Upper lobe of left lung (tissue), 6 donors: ENCODE results near the gene MED13L. TPM values are rescaled to one million over a fixed set of nuclear protein-coding genes. Genes with fewer than 3 reads are reported as not detected.
A peak's percentile ranks its signal among the peaks of the same experiment; 100 is the strongest.

Source experiments
- ATAC-seq, 2 donors: fragments of 200-7000 bp; cut with Tn5 transposase; one replicate each; pipeline ENCODE4 v1.9.1; 2022; ENCODE audit warnings: mild to moderate bottlenecking in 2 of 2, moderate library complexity in 2 of 2; ENCODE audit not compliant: low FRiP score in 2 of 2
- DNase-seq, 2 donors: peaks; one replicate each; pipeline ENCODE4 v3.0.0-alpha.2; 2019 to 2020
- H3K27ac ChIP-seq, 4 donors: fragments of 200-600 bp; sonication (generic); one replicate each; pipeline ENCODE4 v1.5.1; 2016 to 2019
- H3K27me3 ChIP-seq, 4 donors: fragments of 200-600 bp; sonication (generic); one replicate each; pipeline ENCODE4 v1.5.1; 2017 to 2019
- H3K36me3 ChIP-seq, 4 donors: fragments of 200-600 bp; sonication (generic); one replicate each; pipeline ENCODE4 v1.5.1; 2016 to 2019
- H3K4me1 ChIP-seq, 4 donors: fragments of 200-600 bp; sonication (generic); one replicate each; pipeline ENCODE4 v1.5.1; 2018 to 2019
- H3K4me3 ChIP-seq, 4 donors: fragments of 200-600 bp; sonication (generic); one replicate each; pipeline ENCODE4 v1.5.1; 2017 to 2019; ENCODE audit warnings: mild to moderate bottlenecking in 2 of 4, moderate library complexity in 1 of 4
- H3K9me3 ChIP-seq, 4 donors: fragments of 200-600 bp; sonication (generic); one replicate each; pipeline ENCODE4 v1.5.1; 2018 to 2019
- EP300 ChIP-seq, 4 donors: sonication (generic); formaldehyde crosslinking; IDR thresholded peaks; one replicate each; pipeline ENCODE4 v1.5.1; 2017; ENCODE audit warnings: antibody characterized with exemption in 4 of 4, control low read depth in 2 of 4
- POLR2A ChIP-seq, 4 donors: fragments of 450-650 bp; IDR thresholded peaks; one replicate each; pipeline ENCODE4 v1.5.1; 2016 to 2017; ENCODE audit warnings: antibody characterized with exemption in 4 of 4, mild to moderate bottlenecking in 2 of 4
- POLR2AphosphoS5 ChIP-seq, 2 donors: sonication (generic); formaldehyde crosslinking; IDR thresholded peaks; one replicate each; pipeline ENCODE4 v1.5.1; 2017; ENCODE audit warnings: antibody characterized with exemption in 2 of 2
- WGBS, 2 donors: methylation state at CpG; one replicate each; pipeline ENCODE4 v1.1.5; 2017 to 2018; 5-methylcytosine and 5-hydroxymethylcytosine counted together
- total RNA-seq, 6 donors: library from RNA; depleted of rRNA in 4 of 6; stranded (reverse); fragments of >200 nt in 4 of 6; gene quantifications; one replicate each; pipeline versions ENCODE4 v1.1.0 to v1.2.1, GENCODE V29; 2016 to 2021
- TF ChIP-seq, protein P1 (sequence below), 6 experiments: fragments of 450-650 bp in 4 of 6; fragments of 200-600 bp in 2 of 6; sonication (generic) in 2 of 6; IDR thresholded peaks; one replicate each; pipeline ENCODE4 v1.5.1; 2016 to 2019; ENCODE audit warnings: antibody characterized with exemption in 6 of 6
- donor health status: DM: no; HTN: no; CAD: no; lungs with moderate emphysema.
- donor health status: DM: no; HTN: yes; CAD: no; lungs with severe emphysema.

MED13L gene
- total RNA-seq, 6 donors from 2014 or later, result 96.6 to 178 (median 124) TPM

DNA sequence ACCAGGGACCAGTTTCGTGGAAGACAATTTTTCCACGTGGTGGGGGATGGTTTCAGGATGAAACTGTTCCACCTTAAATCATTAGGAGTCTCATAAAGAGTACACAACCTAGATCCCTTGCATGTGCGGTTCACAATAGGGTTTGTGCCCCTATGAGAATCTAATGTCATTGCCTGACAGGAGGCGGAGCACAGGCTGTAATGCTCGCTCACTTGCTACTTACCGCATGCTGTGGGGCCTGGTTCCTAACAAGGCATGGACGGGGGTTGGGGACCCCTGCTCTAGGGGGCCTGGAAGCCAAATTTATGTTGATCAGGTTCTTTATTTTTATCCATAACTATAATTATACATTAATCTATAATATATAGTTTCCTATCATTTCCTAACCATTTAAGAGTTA is 315.3 kb downstream of the MED13L start:
- TF ChIP-seq, protein P1, sequence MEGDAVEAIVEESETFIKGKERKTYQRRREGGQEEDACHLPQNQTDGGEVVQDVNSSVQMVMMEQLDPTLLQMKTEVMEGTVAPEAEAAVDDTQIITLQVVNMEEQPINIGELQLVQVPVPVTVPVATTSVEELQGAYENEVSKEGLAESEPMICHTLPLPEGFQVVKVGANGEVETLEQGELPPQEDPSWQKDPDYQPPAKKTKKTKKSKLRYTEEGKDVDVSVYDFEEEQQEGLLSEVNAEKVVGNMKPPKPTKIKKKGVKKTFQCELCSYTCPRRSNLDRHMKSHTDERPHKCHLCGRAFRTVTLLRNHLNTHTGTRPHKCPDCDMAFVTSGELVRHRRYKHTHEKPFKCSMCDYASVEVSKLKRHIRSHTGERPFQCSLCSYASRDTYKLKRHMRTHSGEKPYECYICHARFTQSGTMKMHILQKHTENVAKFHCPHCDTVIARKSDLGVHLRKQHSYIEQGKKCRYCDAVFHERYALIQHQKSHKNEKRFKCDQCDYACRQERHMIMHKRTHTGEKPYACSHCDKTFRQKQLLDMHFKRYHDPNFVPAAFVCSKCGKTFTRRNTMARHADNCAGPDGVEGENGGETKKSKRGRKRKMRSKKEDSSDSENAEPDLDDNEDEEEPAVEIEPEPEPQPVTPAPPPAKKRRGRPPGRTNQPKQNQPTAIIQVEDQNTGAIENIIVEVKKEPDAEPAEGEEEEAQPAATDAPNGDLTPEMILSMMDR (IDR thresholded peaks at IDR 0.05), result no peak
- TF ChIP-seq POLR2A (IDR thresholded peaks at IDR 0.05), result no peak
- no peak for TF ChIP-seq EP300 (IDR thresholded peaks at IDR 0.05)
- H3K9me3 ChIP-seq, result no peaks in the 10 kb centered on the region
- DNase-seq (no peak), ATAC-seq (peak in 1 of 2 donors; percentile 12)
- H3K4me1 ChIP-seq, result no peaks in the 10 kb centered on the region
- H3K27me3 ChIP-seq, result no peaks in the 10 kb centered on the region
- H3K27ac ChIP-seq, result no peak overlapping the region
- no peak overlapping the region for H3K4me3 ChIP-seq
- WGBS, 2 donors, result 95% methylated on average over 7 of the region's 7 CpGs
- H3K36me3 ChIP-seq, result peaks cover 27 to 93% (median 66%) of the 10 kb centered on the region in 4 donors

DNA sequence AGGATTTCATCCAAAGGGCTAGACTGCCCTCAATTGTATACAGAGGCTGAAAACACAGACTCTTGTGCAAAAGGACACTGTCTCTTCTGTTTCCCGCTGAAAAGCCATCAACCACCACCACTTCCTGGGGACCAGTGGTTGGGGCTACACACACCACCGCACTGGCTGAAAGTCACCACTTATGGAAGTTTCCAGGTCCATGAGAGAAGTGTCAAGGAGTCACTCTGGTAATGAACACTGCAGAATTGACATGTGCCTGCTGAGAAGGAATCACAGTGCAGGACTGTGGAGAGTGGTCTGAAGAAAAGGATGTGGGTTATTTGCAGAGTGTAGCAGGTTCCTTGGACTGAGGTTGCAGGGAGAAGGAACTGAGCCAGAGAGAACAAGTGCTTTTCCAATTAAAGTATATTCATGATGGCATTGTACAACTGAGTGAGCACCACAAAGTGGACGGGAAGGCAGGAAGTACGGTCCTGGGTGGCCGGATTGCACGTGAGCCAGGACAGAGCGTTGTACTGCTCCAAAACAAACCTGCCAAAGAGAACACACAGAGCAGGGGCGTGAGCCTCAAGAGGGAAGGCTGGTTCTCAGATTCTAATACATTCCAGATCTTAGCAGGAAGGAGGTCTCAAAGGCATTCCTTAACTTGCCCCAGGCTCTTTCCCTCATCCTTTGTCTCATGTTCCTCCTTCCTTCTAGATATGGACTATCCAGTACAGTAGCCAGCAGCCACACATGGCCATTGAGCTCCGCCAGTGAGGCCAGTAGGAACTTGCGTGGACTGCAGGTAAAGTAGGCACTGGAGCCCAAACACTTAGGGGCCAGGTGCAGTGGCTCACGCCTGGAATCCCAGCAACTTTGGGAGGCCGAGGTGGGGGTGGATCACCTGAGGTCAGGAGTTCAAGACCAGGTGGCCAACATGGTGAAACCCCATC is 316.4 kb downstream of the MED13L start:
- no peak overlapping the region for H3K4me3 ChIP-seq
- ATAC-seq (peak in 1 of 2 donors; percentile 49), DNase-seq (peak in 1 of 2 donors; percentile 11)
- peaks cover 27 to 85% (median 60%) of the 10 kb centered on the region in 4 donors for H3K36me3 ChIP-seq
- WGBS, 2 donors, result 88 to 93% methylated on average over 12 of the region's 12 CpGs
- TF ChIP-seq, protein P1 (IDR thresholded peaks at IDR 0.05), result no peak
- TF ChIP-seq POLR2A (IDR thresholded peaks at IDR 0.05) (no peak), POLR2AphosphoS5 (IDR thresholded peaks at IDR 0.05) (no peak), EP300 (IDR thresholded peaks at IDR 0.05) (no peak)
- H3K9me3 ChIP-seq, result no peaks in the 10 kb centered on the region
- no peak overlapping the region for H3K27ac ChIP-seq
- H3K27me3 ChIP-seq, result no peaks in the 10 kb centered on the region
- no peaks in the 10 kb centered on the region for H3K4me1 ChIP-seq

DNA sequence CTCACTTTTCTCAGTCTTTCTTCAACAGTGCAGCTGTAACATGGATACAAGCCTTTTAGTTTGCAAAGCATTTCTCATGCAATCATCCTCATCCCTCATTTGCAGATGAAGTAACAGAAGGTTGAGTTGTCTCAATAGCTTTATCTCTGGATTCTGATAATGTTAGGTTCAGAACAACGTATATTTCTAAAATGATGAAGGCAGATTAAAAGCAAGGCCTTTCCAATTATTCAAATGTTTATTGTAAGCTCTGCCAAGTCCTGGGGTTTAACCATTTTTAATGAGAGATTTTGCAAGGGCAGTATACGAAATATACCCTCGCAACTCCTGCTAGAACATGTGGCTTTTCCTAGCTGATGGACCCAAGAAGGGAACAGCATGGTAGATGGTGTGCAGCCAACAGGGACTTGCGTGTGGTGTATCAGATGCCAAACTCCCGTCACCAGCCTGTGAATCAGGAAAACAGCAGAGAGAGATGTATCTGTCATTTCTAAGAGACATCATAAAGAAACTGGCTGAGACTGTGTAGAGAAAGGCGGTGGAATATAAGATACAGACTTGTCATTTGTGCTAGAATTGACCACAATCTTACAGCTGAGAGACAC is 319.7 kb downstream of the MED13L start:
- Histone ChIP-seq H3K27ac (no peak overlapping the region), H3K4me1 (no peaks in the 10 kb centered on the region), H3K27me3 (no peaks in the 10 kb centered on the region), H3K9me3 (no peaks in the 10 kb centered on the region), H3K36me3 (peaks cover 18 to 51% (median 32%) of the 10 kb centered on the region in 4 donors), H3K4me3 (no peak overlapping the region)
- 87 to 88% methylated on average over 6 of the region's 6 CpGs for WGBS, 2 donors
- TF ChIP-seq POLR2A (IDR thresholded peaks at IDR 0.05) (no peak), EP300 (IDR thresholded peaks at IDR 0.05) (no peak), POLR2AphosphoS5 (IDR thresholded peaks at IDR 0.05) (no peak)
- TF ChIP-seq, protein P1 (IDR thresholded peaks at IDR 0.05), result no peak
- DNase-seq (no peak), ATAC-seq (no peak)

DNA sequence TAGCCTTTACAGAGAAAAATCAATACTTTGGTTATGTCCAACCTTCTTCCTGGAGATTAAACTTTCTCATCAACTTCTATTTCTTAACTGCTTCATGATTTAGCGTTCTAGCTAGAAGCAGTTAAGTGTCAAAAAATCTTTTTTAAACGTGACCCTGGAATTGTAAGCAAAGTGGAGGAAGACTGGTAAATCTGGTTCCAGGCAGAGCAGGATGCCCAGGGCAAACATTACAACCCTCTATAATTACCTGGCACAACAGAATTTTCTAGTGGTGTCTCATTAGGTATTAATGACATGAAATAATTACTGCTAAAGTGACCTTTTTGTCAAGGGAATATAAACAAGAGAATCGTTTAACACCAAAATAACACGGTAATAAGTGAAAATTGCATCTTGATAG is 320.8 kb downstream of the MED13L start:
- no peak for TF ChIP-seq EP300 (IDR thresholded peaks at IDR 0.05)
- TF ChIP-seq, protein P1 (IDR thresholded peaks at IDR 0.05), result no peak
- TF ChIP-seq POLR2A (IDR thresholded peaks at IDR 0.05), result no peak
- no peak for TF ChIP-seq POLR2AphosphoS5 (IDR thresholded peaks at IDR 0.05)
- Histone ChIP-seq H3K27me3 (no peaks in the 10 kb centered on the region), H3K27ac (no peak overlapping the region), H3K9me3 (no peaks in the 10 kb centered on the region), H3K4me1 (no peaks in the 10 kb centered on the region), H3K36me3 (peaks cover 11 to 40% (median 22%) of the 10 kb centered on the region in 4 donors), H3K4me3 (no peak overlapping the region)
- 61% methylated on average over 4 of the region's 4 CpGs for WGBS, 2 donors
- ATAC-seq (no peak), DNase-seq (no peak)
